ENCODE measurements around the gene TOMM20L.

DNA sequence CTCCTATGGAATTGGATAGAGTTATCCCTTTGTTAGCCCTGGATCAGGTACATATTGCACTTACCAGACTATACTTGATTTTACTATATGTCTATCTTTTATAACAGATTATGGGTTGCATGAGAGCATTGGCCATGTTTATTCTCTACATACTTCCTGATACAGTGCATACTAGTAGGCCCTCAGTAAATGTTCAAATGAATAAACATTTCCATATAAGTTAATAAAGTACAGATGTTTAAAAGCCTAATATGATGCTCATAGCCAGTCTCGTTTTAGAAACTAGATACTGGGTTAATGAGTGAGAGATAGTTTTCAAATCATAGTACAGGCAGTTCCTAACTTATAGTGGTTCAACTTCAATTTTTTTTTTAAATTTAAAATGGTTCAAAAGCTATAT lies 39.5 kb upstream of the TOMM20L start:
- TF ChIP-seq, protein P1, sequence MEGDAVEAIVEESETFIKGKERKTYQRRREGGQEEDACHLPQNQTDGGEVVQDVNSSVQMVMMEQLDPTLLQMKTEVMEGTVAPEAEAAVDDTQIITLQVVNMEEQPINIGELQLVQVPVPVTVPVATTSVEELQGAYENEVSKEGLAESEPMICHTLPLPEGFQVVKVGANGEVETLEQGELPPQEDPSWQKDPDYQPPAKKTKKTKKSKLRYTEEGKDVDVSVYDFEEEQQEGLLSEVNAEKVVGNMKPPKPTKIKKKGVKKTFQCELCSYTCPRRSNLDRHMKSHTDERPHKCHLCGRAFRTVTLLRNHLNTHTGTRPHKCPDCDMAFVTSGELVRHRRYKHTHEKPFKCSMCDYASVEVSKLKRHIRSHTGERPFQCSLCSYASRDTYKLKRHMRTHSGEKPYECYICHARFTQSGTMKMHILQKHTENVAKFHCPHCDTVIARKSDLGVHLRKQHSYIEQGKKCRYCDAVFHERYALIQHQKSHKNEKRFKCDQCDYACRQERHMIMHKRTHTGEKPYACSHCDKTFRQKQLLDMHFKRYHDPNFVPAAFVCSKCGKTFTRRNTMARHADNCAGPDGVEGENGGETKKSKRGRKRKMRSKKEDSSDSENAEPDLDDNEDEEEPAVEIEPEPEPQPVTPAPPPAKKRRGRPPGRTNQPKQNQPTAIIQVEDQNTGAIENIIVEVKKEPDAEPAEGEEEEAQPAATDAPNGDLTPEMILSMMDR (conservative IDR thresholded peaks at IDR 0.05) = no peak
- no peak for TF ChIP-seq ZFX (IDR thresholded peaks at IDR 0.05)

All from C4-2B (cell line).